ENCODE results near the gene PRR7. TPM values are rescaled to one million over a fixed set of nuclear protein-coding genes. Genes with fewer than 3 reads are reported as not detected.

PRR7 gene
- total RNA-seq, 1 experiment from 2014 or later, result 23.2 TPM

DNA sequence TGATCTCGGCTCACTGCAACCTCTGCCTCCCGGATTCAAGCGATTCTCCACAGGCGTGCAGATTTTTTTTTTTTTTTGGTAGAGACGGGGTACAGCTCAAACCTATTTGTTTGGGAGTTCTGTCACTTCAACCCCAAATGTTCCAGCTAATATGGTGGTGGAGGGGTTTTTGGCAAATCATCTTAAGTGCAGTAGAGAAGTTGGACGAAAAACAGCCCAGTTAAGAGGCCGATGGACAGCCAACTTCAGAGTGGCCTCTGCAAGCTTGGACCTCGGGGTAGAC is 756 bp upstream of the PRR7 start:
- no peaks in the 10 kb centered on the region for H3K27me3 Mint-ChIP-seq (ENCODE audit: insufficient read depth, unreplicated experiment)
- H3K9me3 Mint-ChIP-seq (ENCODE audit: unreplicated experiment), result no peaks in the 10 kb centered on the region
- peaks cover 42% of the 10 kb centered on the region for H3K36me3 Mint-ChIP-seq (ENCODE audit: insufficient read depth, unreplicated experiment)
- TF ChIP-seq, protein P1, sequence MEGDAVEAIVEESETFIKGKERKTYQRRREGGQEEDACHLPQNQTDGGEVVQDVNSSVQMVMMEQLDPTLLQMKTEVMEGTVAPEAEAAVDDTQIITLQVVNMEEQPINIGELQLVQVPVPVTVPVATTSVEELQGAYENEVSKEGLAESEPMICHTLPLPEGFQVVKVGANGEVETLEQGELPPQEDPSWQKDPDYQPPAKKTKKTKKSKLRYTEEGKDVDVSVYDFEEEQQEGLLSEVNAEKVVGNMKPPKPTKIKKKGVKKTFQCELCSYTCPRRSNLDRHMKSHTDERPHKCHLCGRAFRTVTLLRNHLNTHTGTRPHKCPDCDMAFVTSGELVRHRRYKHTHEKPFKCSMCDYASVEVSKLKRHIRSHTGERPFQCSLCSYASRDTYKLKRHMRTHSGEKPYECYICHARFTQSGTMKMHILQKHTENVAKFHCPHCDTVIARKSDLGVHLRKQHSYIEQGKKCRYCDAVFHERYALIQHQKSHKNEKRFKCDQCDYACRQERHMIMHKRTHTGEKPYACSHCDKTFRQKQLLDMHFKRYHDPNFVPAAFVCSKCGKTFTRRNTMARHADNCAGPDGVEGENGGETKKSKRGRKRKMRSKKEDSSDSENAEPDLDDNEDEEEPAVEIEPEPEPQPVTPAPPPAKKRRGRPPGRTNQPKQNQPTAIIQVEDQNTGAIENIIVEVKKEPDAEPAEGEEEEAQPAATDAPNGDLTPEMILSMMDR (IDR thresholded peaks at IDR 0.05; ENCODE audit: unreplicated experiment), result no peak
- peaks cover 21% of the 10 kb centered on the region for H3K4me1 Mint-ChIP-seq (ENCODE audit: insufficient read depth, unreplicated experiment)
- DNase-seq (ENCODE audit: unreplicated experiment), result no peak
- intact Hi-C loops (cut with micrococcal nuclease), result no loop called here
- no peak overlapping the region for H3K27ac Mint-ChIP-seq (ENCODE audit: low read depth, unreplicated experiment)
- H3K4me3 Mint-ChIP-seq (ENCODE audit: unreplicated experiment), result peak overlapping the region; percentile 75
- POLR2A ChIA-PET, result interaction anchor here (0.9 to 17.7 kb wide), 6 partner anchors 9 to 55 kb away, joined by 3 to 217 read pairs (median 24); partner anchors contain the start of genes GRK6 and PFN3
- no TSS peak for BruUV-seq (replicated peaks)
- CTCF ChIA-PET, result interaction anchor here (0.5 to 13.2 kb wide), 10 partner anchors 10 to 674 kb away, joined by 3 to 277 read pairs (median 6); partner anchors contain the start of genes GRK6 and PFN3

DNA sequence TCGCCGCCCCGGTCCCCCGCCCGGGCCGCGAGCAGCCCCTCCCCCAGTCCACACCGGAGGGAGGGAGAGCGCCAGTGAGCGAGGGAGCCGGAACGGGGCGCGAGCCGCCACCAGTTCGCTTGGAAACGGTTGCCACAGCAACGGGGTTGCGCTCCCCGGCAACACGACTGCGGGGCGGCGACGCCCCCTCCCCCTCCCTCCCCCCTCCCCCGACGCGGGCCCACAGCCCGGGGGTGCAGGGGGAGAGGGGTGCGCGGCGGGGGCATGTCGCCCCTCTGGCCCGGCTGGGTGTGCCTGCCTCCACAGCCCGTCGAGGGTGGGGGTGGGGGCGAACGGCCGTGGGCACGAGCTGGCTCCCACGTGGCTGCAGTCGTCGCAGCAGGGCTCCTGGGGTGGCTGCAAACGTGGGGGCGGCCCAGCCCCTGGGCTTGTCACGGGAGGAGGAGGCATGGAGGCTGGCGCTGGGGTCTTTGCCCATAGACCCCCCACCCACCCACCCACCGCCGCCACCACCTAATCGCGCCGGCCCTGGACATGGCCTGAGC is 524 bp downstream of the PRR7 start:
- Mint-ChIP-seq H3K4me3 (ENCODE audit: unreplicated experiment) (peak overlapping the region; percentile 75), H3K27me3 (ENCODE audit: insufficient read depth, unreplicated experiment) (no peaks in the 10 kb centered on the region), H3K9me3 (ENCODE audit: unreplicated experiment) (no peaks in the 10 kb centered on the region), H3K36me3 (ENCODE audit: insufficient read depth, unreplicated experiment) (peaks cover 38% of the 10 kb centered on the region), H3K4me1 (ENCODE audit: insufficient read depth, unreplicated experiment) (peaks cover 21% of the 10 kb centered on the region), H3K27ac (ENCODE audit: low read depth, unreplicated experiment) (peak overlapping the region; percentile 70)
- TF ChIP-seq, protein P1 (IDR thresholded peaks at IDR 0.05; ENCODE audit: unreplicated experiment), result no peak
- DNase-seq (ENCODE audit: unreplicated experiment), result peak; percentile 71
- ChIA-PET CTCF (interaction anchor here (0.5 to 15.3 kb wide), 6 partner anchors 8 to 142 kb away, joined by 3 to 277 read pairs (median 31); partner anchors contain the start of gene PFN3), POLR2A (interaction anchor here (0.6 to 17.7 kb wide), 19 partner anchors 8 to 660 kb away, joined by 3 to 217 read pairs (median 4); partner anchors contain the start of genes DDX41, GRK6, LMAN2 and MXD3)
- BruUV-seq (replicated peaks), result no TSS peak
- intact Hi-C loops (cut with micrococcal nuclease), result loop anchor here (1.0 kb wide), 1 partner anchor 21 kb away; the partner anchor contains the start of gene GRK6

DNA sequence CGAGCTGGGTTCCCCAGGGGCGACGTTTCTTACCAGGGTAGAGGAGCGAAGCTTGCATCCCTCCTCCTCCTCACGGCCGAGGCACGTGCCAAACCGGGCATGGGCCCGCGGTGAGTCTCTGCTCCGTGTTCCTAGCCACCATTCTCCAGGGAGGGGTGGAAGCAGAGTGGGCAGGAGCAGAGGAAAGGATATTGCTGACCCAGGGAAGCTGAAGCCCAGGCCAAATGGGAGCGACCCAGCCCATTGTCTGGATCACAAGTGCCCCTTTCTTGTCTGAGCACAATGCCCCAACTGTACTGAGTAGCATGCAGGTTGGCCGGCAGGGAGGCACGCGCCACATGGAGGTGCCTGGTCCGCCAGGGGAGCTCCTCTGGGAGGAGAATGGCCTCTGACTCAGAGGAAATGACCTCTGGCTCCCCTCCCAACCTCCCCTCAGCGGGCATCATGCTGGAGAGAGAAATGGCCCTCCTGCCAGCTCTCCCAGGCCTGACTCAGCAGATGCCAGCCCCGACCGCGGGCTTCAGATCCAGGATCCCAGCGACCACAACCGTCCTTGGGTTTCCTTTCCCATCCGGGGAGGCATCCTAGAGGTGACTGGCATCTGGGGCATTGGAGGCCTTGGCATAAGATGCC is 1.1 kb downstream of the PRR7 start:
- BruUV-seq (replicated peaks), result no TSS peak

More for the DNA sequence above, 1.1 kb downstream of the PRR7 start:
- peak; percentile 99 for DNase-seq (ENCODE audit: unreplicated experiment)
- Mint-ChIP-seq H3K27me3 (ENCODE audit: insufficient read depth, unreplicated experiment) (no peaks in the 10 kb centered on the region), H3K4me1 (ENCODE audit: insufficient read depth, unreplicated experiment) (peaks cover 21% of the 10 kb centered on the region), H3K27ac (ENCODE audit: low read depth, unreplicated experiment) (peak overlapping the region; percentile 70), H3K9me3 (ENCODE audit: unreplicated experiment) (no peaks in the 10 kb centered on the region), H3K36me3 (ENCODE audit: insufficient read depth, unreplicated experiment) (peaks cover 38% of the 10 kb centered on the region), H3K4me3 (ENCODE audit: unreplicated experiment) (peak overlapping the region; percentile 75)
- CTCF ChIA-PET, result interaction anchor here (0.5 to 15.3 kb wide), 10 partner anchors 8 to 143 kb away, joined by 3 to 277 read pairs (median 4); partner anchors contain the start of genes DBN1 and PFN3
- POLR2A ChIA-PET, result interaction anchor here (0.6 to 17.7 kb wide), 25 partner anchors 8 to 1037 kb away, joined by 3 to 217 read pairs (median 3); partner anchors contain the start of genes DDX41, GRK6, LMAN2 and MXD3
- intact Hi-C loops (cut with micrococcal nuclease), result loop anchor here (1.0 kb wide), 1 partner anchor 21 kb away; the partner anchor contains the start of gene GRK6
- TF ChIP-seq, protein P1 (IDR thresholded peaks at IDR 0.05; ENCODE audit: unreplicated experiment), result no peak
